ENCODE data around the gene GNPTAB. TPM values are rescaled to one million over a fixed set of nuclear protein-coding genes. Genes with fewer than 3 reads are reported as not detected.

Gene GNPTAB
- total RNA-seq, 1 experiment from 2014 or later = 14.8 TPM

DNA sequence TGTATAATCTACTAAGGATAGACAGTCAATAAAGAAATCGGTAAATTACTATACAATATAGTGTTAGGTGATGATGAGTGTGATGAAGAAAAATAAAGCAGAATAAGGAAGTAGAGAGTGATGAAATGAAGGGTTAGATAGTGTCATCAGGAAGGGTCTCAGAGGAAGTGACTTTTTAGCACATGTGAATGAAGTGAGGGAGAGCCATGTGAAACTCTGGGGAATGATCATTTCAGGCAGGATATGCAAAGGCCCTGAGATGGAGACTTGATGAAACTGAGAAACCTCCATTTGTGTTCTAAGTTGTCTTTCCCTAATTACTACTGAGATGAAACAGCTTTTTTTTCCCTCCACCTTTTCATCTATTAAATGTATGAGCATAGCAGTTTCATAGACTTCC is 19.4 kb upstream of the GNPTAB start:
- POLR2A ChIA-PET = no interaction called here
- no peak for DNase-seq (ENCODE audit: unreplicated experiment)
- H3K36me3 Mint-ChIP-seq (ENCODE audit: insufficient read depth, unreplicated experiment) = no peaks in the 10 kb centered on the region
- no peaks in the 10 kb centered on the region for H3K9me3 Mint-ChIP-seq (ENCODE audit: unreplicated experiment)
- no peak overlapping the region for H3K27ac Mint-ChIP-seq (ENCODE audit: low read depth, unreplicated experiment)
- H3K4me3 Mint-ChIP-seq (ENCODE audit: unreplicated experiment) = no peak overlapping the region
- BruUV-seq (replicated peaks) = no TSS peak
- H3K27me3 Mint-ChIP-seq (ENCODE audit: insufficient read depth, unreplicated experiment) = no peaks in the 10 kb centered on the region
- TF ChIP-seq, protein P1, sequence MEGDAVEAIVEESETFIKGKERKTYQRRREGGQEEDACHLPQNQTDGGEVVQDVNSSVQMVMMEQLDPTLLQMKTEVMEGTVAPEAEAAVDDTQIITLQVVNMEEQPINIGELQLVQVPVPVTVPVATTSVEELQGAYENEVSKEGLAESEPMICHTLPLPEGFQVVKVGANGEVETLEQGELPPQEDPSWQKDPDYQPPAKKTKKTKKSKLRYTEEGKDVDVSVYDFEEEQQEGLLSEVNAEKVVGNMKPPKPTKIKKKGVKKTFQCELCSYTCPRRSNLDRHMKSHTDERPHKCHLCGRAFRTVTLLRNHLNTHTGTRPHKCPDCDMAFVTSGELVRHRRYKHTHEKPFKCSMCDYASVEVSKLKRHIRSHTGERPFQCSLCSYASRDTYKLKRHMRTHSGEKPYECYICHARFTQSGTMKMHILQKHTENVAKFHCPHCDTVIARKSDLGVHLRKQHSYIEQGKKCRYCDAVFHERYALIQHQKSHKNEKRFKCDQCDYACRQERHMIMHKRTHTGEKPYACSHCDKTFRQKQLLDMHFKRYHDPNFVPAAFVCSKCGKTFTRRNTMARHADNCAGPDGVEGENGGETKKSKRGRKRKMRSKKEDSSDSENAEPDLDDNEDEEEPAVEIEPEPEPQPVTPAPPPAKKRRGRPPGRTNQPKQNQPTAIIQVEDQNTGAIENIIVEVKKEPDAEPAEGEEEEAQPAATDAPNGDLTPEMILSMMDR (IDR thresholded peaks at IDR 0.05; ENCODE audit: unreplicated experiment) = no peak
- peaks cover 5% of the 10 kb centered on the region for H3K4me1 Mint-ChIP-seq (ENCODE audit: insufficient read depth, unreplicated experiment)
- intact Hi-C loops (cut with micrococcal nuclease) = no loop called here
- CTCF ChIA-PET = interaction anchor here (3.1 to 6.5 kb wide), 2 partner anchors 10 to 11 kb away, joined by 41 to 65 read pairs; no protein-coding TSS in a partner anchor

DNA sequence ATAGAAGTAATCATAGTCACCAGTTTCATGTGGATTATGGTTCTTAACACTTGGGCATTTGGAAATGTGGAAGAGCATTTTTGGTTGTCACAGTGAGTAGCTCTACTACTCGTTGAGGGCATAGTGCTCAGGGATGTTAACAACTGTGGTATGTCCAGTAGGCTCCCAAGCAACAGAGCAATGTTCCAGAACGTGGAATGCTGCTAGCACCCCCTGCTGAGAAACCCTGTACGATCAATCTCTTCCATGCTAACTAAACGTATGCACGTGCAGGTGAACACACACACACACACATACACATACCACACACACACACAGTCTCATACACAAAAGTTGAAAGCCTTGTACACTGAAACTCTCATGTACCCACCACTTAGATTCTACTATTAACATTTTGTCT is 16.6 kb upstream of the GNPTAB start:
- BruUV-seq (replicated peaks) = no TSS peak
- Mint-ChIP-seq H3K9me3 (ENCODE audit: unreplicated experiment) (no peaks in the 10 kb centered on the region), H3K4me1 (ENCODE audit: insufficient read depth, unreplicated experiment) (no peaks in the 10 kb centered on the region), H3K27ac (ENCODE audit: low read depth, unreplicated experiment) (no peak overlapping the region), H3K4me3 (ENCODE audit: unreplicated experiment) (no peak overlapping the region), H3K36me3 (ENCODE audit: insufficient read depth, unreplicated experiment) (no peaks in the 10 kb centered on the region), H3K27me3 (ENCODE audit: insufficient read depth, unreplicated experiment) (no peaks in the 10 kb centered on the region)
- TF ChIP-seq, protein P1 (IDR thresholded peaks at IDR 0.05; ENCODE audit: unreplicated experiment) = no peak
- CTCF ChIA-PET = interaction anchor here (1.2 to 3.1 kb wide), 5 partner anchors 8 to 73 kb away, joined by 4 to 41 read pairs (median 6); partner anchors contain the start of gene GNPTAB
- DNase-seq (ENCODE audit: unreplicated experiment) = no peak
- POLR2A ChIA-PET = interaction anchor here (0.6 kb wide), 1 partner anchor 228 kb away, joined by 3 read pairs; no protein-coding TSS in a partner anchor
- intact Hi-C loops (cut with micrococcal nuclease) = no loop called here

DNA sequence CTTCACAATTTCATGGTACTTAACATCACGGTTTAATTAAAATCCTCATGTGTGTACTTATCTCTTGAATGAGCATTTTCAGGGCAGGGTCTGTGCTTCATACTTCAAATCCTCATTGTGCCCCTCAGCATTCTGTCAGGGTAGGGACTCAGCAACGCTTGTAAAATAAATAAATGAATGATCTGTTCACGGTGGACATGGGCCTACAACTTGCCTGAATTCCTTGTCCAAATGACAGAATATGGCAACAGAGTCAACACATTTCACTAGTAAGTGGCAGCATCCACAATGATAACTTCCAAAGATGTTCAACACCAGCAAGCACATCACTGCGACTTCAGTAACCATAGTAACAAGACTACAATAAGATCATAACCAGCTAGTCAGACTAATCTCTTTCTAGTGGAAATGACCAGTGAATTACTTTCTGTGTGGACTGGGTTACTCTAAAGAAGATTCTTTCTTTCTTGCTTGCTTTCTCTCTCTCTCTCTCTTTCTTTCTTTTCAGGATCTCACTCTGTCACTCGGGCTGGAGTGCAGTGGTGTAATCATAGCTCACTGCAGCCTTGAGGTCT is 14.5 kb upstream of the GNPTAB start:
- Mint-ChIP-seq H3K36me3 (ENCODE audit: insufficient read depth, unreplicated experiment) (no peaks in the 10 kb centered on the region), H3K4me1 (ENCODE audit: insufficient read depth, unreplicated experiment) (no peaks in the 10 kb centered on the region), H3K4me3 (ENCODE audit: unreplicated experiment) (no peak overlapping the region), H3K27ac (ENCODE audit: low read depth, unreplicated experiment) (no peak overlapping the region), H3K27me3 (ENCODE audit: insufficient read depth, unreplicated experiment) (no peaks in the 10 kb centered on the region), H3K9me3 (ENCODE audit: unreplicated experiment) (no peaks in the 10 kb centered on the region)
- ChIA-PET POLR2A (interaction anchor here (0.6 kb wide), 1 partner anchor 60 kb away, joined by 3 read pairs; no protein-coding TSS in a partner anchor), CTCF (interaction anchor here (0.6 to 1.1 kb wide), 6 partner anchors 10 to 439 kb away, joined by 3 to 7 read pairs (median 3); partner anchors contain the start of gene GNPTAB)
- BruUV-seq (replicated peaks) = no TSS peak
- intact Hi-C loops (cut with micrococcal nuclease) = no loop called here
- TF ChIP-seq, protein P1 (IDR thresholded peaks at IDR 0.05; ENCODE audit: unreplicated experiment) = no peak
- DNase-seq (ENCODE audit: unreplicated experiment) = no peak

DNA sequence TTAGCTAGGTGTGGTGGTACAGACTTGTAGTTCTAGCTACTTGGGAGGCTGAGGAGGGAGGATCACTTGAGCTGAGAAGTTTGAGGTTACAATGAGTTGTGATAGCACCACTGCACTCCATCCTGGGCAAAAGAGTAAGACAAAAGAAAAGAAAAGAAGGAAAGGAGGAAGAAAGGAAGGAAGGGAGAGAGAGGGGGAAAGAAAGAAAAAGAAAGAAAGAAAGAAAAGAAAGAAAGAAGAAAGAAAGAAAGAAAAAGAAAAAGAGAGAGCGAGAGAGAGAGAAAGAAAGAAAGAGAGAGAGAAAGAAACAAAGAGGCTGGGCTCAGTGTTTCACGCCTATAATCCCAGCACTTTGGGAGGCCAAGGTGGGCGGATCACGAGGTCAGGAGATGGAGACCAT is 10.3 kb upstream of the GNPTAB start:
- intact Hi-C loops (cut with micrococcal nuclease) = no loop called here
- no peak overlapping the region for H3K27ac Mint-ChIP-seq (ENCODE audit: low read depth, unreplicated experiment)
- no peaks in the 10 kb centered on the region for H3K27me3 Mint-ChIP-seq (ENCODE audit: insufficient read depth, unreplicated experiment)
- H3K36me3 Mint-ChIP-seq (ENCODE audit: insufficient read depth, unreplicated experiment) = no peaks in the 10 kb centered on the region
- BruUV-seq (replicated peaks) = no TSS peak
- CTCF ChIA-PET = interaction anchor here (0.8 to 6.3 kb wide), 15 partner anchors 8 to 426 kb away, joined by 3 to 73 read pairs (median 8); partner anchors contain the start of gene GNPTAB
- H3K9me3 Mint-ChIP-seq (ENCODE audit: unreplicated experiment) = no peaks in the 10 kb centered on the region
- DNase-seq (ENCODE audit: unreplicated experiment) = no peak
- TF ChIP-seq, protein P1 (IDR thresholded peaks at IDR 0.05; ENCODE audit: unreplicated experiment) = no peak
- no peaks in the 10 kb centered on the region for H3K4me1 Mint-ChIP-seq (ENCODE audit: insufficient read depth, unreplicated experiment)
- H3K4me3 Mint-ChIP-seq (ENCODE audit: unreplicated experiment) = no peak overlapping the region
- POLR2A ChIA-PET = interaction anchor here (0.6 to 1.4 kb wide), 2 partner anchors 68 to 930 kb away, joined by 3 to 7 read pairs; no protein-coding TSS in a partner anchor
